Liver (tissue), 9 donors: ENCODE data around the gene CAPN7. TPM values are rescaled to one million over a fixed set of nuclear protein-coding genes. Genes with fewer than 3 reads are reported as not detected.
"Not testable (repeated sequence)": the region's sequence is repeated elsewhere in the genome, so short reads cannot be mapped to it uniquely, and the experiment has no call there.

Experiments used
- DNase-seq: peaks from one replicate; pipeline ENCODE4 v3.0.0-alpha.2; 2017; ENCODE audit warnings: low spot score
- H3K27ac ChIP-seq, 2 donors: one replicate each; pipeline ENCODE4 v1.7.0; 2013; ENCODE audit warnings: inconsistent platforms in 2 of 2, low read length in 2 of 2, control low read depth in 1 of 2, low read depth in 1 of 2, mild to moderate bottlenecking in 1 of 2
- H3K27me3 ChIP-seq, 4 donors: one replicate each; pipeline versions ENCODE4 v1.6.1 to v1.7.0; 2013; ENCODE audit warnings: low read length in 3 of 4, inconsistent platforms in 1 of 4, mild to moderate bottlenecking in 1 of 4, moderate library complexity in 1 of 4; ENCODE audit not compliant: control insufficient read depth in 4 of 4, insufficient read depth in 4 of 4
- H3K36me3 ChIP-seq, 4 donors: one replicate each; pipeline versions ENCODE4 v1.6.1 to v1.7.0; 2013; ENCODE audit warnings: low read length in 3 of 4, mild to moderate bottlenecking in 3 of 4, low read depth in 1 of 4, moderate library complexity in 1 of 4; ENCODE audit not compliant: control insufficient read depth in 4 of 4, insufficient read depth in 3 of 4
- H3K4me1 ChIP-seq, 4 donors: one replicate each; pipeline versions ENCODE4 v1.6.1 to v1.7.0; 2013; ENCODE audit warnings: low read length in 3 of 4, mild to moderate bottlenecking in 3 of 4, moderate library complexity in 1 of 4; ENCODE audit not compliant: control insufficient read depth in 4 of 4, insufficient read depth in 4 of 4
- H3K4me3 ChIP-seq, 3 donors: one replicate each; pipeline versions ENCODE4 v1.6.1 to v1.7.0; 2013; ENCODE audit warnings: low read length in 3 of 3, control low read depth in 1 of 3, low read depth in 1 of 3, mild to moderate bottlenecking in 1 of 3
- H3K9ac ChIP-seq, 2 donors: one replicate each; pipeline ENCODE4 v1.7.0; 2013; ENCODE audit warnings: low read length in 2 of 2, mild to moderate bottlenecking in 2 of 2, moderate library complexity in 2 of 2, control low read depth in 1 of 2, low read depth in 1 of 2
- H3K9me3 ChIP-seq, 4 donors: one replicate each; pipeline versions ENCODE4 v1.6.1 to v1.7.0; 2013; ENCODE audit warnings: low read length in 3 of 4; ENCODE audit not compliant: control insufficient read depth in 4 of 4
- ATF3 ChIP-seq: IDR thresholded peaks from 2 replicates; pipeline ENCODE4 v1.6.1; 2016; ENCODE audit warnings: antibody characterized with exemption
- CTCF ChIP-seq: fragments of 150-350 bp; IDR thresholded peaks from 2 replicates; pipeline ENCODE4 v1.5.1; 2017; ENCODE audit warnings: improper control_type of control experiment, low read depth, low read length; ENCODE audit not compliant: missing input control
- FOXA2 ChIP-seq: IDR thresholded peaks from 2 replicates; pipeline ENCODE4 v1.6.1; 2016; ENCODE audit warnings: antibody characterized with exemption
- HNF4A ChIP-seq, 2 donors: conservative IDR thresholded peaks; 2 replicates each; pipeline ENCODE4 v1.6.1; 2016; ENCODE audit warnings: antibody characterized with exemption in 2 of 2, mild to moderate bottlenecking in 2 of 2
- HNF4G ChIP-seq: IDR thresholded peaks from 2 replicates; pipeline ENCODE4 v1.6.1; 2016; ENCODE audit warnings: antibody characterized with exemption
- JUND ChIP-seq, 2 donors: IDR thresholded peaks; 2 replicates each; pipeline ENCODE4 v1.6.1; 2016; ENCODE audit warnings: antibody characterized with exemption in 2 of 2
- MAX ChIP-seq: IDR thresholded peaks from 2 replicates; pipeline ENCODE4 v1.6.1; 2016; ENCODE audit warnings: antibody characterized with exemption
- NR2F2 ChIP-seq: IDR thresholded peaks from 2 replicates; pipeline ENCODE4 v1.6.1; 2016; ENCODE audit warnings: antibody characterized with exemption
- RAD21 ChIP-seq, 2 donors: IDR thresholded peaks; 2 replicates each; pipeline ENCODE4 v1.6.1; 2016; ENCODE audit warnings: antibody characterized with exemption in 2 of 2, mild to moderate bottlenecking in 2 of 2
- REST ChIP-seq: IDR thresholded peaks from 2 replicates; pipeline ENCODE4 v1.6.1; 2016; ENCODE audit warnings: antibody characterized with exemption, mild to moderate bottlenecking
- SP1 ChIP-seq: IDR thresholded peaks from 2 replicates; pipeline ENCODE4 v1.6.1; 2018; ENCODE audit warnings: antibody characterized with exemption, mild to moderate bottlenecking
- TAF1 ChIP-seq: conservative IDR thresholded peaks from 2 replicates; pipeline ENCODE4 v1.6.1; 2016; ENCODE audit warnings: antibody characterized with exemption, mild to moderate bottlenecking
- ZBTB33 ChIP-seq: IDR thresholded peaks from 2 replicates; pipeline ENCODE4 v1.6.1; 2016; ENCODE audit warnings: antibody characterized with exemption
- WGBS: extraction: QIAGEN DNeasy Blood & Tissue Kit; methylation state at CpG from one replicate; pipeline ENCODE4 v1.1.7; 2013; 5-methylcytosine and 5-hydroxymethylcytosine counted together
- polyA plus RNA-seq, 2 donors: library from polyadenylated mRNA; stranded (reverse) in 1 of 2; unstranded in 1 of 2; fragments of 200-250 nt in 1 of 2; fragments of >200 nt in 1 of 2; fragmentation: Nextera tagmentation in 1 of 2; extraction: Ambion mirVana in 1 of 2; gene quantifications; one replicate each; pipeline versions ENCODE4 v1.2.1 to v1.2.3, GENCODE V29; 2013 to 2015
- total RNA-seq, 2 donors: library from RNA; depleted of rRNA; stranded (reverse); fragments of >200 nt; gene quantifications; one replicate each; pipeline ENCODE4 v1.2.3, GENCODE V29; 2014
- donor health status: healthy.
- donor health status: healthy.
- donor health status: healthy.
- donor health status: healthy.
- donor health status: healthy.

CAPN7 gene
- total and polyA plus RNA-seq, 4 donors, result 9.5 to 41.9 (median 17.9) TPM

- no peaks in the 10 kb centered on the region for H3K36me3 ChIP-seq
- H3K27ac ChIP-seq, result no peak overlapping the region
- WGBS, result 79% methylated on average over 1 of the region's 1 CpG
- no peaks in the 10 kb centered on the region for H3K9me3 ChIP-seq
- TF ChIP-seq FOXA2 (no peak), MAX (no peak), HNF4A (conservative IDR thresholded peaks at IDR 0.05) (no peak), SP1 (no peak), ZBTB33 (no peak), RAD21 (IDR thresholded peaks at IDR 0.05) (no peak), REST (no peak), NR2F2 (no peak), HNF4G (no peak), ATF3 (no peak), JUND (IDR thresholded peaks at IDR 0.05) (no peak), TAF1 (no peak), CTCF (no peak)
- no peaks in the 10 kb centered on the region for H3K27me3 ChIP-seq
- H3K9ac ChIP-seq, result no peak overlapping the region
- H3K4me3 ChIP-seq, result no peak overlapping the region
- H3K4me1 ChIP-seq, result no peaks in the 10 kb centered on the region
- no peak for DNase-seq
Measured at GRCh38 chr3:15161133-15161532, 44.9 kb upstream of the CAPN7 start.

- H3K9me3 ChIP-seq, H3K4me1 ChIP-seq, H3K9ac ChIP-seq, H3K4me3 ChIP-seq, H3K27me3 ChIP-seq, H3K27ac ChIP-seq, DNase-seq, H3K36me3 ChIP-seq: not testable (repeated sequence)
- WGBS, result 96% methylated on average over 21 of the region's 24 CpGs
Measured at GRCh38 chr3:15163656-15164055, 42.4 kb upstream of the CAPN7 start.
